Adrenal gland (tissue), 5 donors: ENCODE data around the gene DYNAP.

Experiments
- POLR2A ChIP-seq, 2 donors: fragments of 450-650 bp; IDR thresholded peaks; one replicate each; pipeline ENCODE4 v1.6.1; 2017; ENCODE audit warnings: antibody characterized with exemption in 2 of 2, mild to moderate bottlenecking in 2 of 2, moderate library complexity in 1 of 2
- TF ChIP-seq, protein P1 (sequence below), 6 experiments: fragments of 450-650 bp in 4 of 6; fragments of 200-600 bp in 2 of 6; sonication (generic) in 1 of 6; IDR thresholded peaks; 1 replicate in 5 of 6; 2 replicates in 1 of 6; pipeline versions ENCODE4 v1.5.1 to v1.8.0; 2016 to 2021; ENCODE audit warnings: antibody characterized with exemption in 6 of 6, mild to moderate bottlenecking in 2 of 6, moderate library complexity in 1 of 6
- donor health status: DM: no; HTN: no; CAD: no.

DNA sequence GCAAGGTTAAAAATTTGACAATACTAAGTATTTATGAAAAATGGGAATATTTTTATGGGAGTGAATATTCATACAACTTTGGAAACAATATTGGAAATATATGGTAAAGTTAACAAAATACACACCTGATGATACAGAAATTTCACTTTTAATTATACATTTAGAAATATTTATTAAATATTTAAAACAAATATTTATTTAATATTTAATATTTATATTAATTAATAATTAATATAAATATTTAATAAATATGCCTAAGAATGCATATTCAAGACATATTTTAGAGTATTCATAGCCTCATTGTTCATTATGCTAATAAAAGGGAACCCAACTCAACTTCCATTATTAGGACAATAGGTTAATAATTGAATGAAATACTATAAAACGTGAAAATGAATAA lies 7.0 kb upstream of the DYNAP start:
- TF ChIP-seq, protein P1, sequence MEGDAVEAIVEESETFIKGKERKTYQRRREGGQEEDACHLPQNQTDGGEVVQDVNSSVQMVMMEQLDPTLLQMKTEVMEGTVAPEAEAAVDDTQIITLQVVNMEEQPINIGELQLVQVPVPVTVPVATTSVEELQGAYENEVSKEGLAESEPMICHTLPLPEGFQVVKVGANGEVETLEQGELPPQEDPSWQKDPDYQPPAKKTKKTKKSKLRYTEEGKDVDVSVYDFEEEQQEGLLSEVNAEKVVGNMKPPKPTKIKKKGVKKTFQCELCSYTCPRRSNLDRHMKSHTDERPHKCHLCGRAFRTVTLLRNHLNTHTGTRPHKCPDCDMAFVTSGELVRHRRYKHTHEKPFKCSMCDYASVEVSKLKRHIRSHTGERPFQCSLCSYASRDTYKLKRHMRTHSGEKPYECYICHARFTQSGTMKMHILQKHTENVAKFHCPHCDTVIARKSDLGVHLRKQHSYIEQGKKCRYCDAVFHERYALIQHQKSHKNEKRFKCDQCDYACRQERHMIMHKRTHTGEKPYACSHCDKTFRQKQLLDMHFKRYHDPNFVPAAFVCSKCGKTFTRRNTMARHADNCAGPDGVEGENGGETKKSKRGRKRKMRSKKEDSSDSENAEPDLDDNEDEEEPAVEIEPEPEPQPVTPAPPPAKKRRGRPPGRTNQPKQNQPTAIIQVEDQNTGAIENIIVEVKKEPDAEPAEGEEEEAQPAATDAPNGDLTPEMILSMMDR (IDR thresholded peaks at IDR 0.05): no peak
- TF ChIP-seq POLR2A (IDR thresholded peaks at IDR 0.05): no peak
